Measurements from ENCODE around the gene KCNK1. TPM values are rescaled to one million over a fixed set of nuclear protein-coding genes. Genes with fewer than 3 reads are reported as not detected.

Gene KCNK1
- total RNA-seq, 1 experiment from 2014 or later, result 39.2 TPM

DNA sequence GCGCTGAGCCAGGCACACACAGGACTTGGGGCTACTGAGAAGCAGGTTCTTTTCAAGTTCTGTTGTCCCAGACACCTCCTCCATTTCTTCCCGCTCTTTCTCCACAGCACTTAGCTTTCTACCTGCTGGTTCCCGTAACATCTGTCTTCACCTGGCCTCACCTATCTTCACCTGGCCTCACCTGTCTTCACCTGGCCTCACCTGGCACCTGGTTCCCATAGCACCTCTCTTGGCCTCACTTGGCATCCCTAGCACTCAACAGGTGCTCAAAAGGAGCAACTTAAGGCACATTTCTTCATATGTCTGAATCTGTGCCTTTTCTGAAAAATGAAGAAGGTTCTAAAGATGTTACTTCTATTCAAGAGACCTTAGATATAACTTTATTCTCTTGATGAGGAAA is 10.4 kb downstream of the KCNK1 start:
- no peak overlapping the region for H3K27ac Mint-ChIP-seq (ENCODE audit: unreplicated experiment)
- TF ChIP-seq, protein P1, sequence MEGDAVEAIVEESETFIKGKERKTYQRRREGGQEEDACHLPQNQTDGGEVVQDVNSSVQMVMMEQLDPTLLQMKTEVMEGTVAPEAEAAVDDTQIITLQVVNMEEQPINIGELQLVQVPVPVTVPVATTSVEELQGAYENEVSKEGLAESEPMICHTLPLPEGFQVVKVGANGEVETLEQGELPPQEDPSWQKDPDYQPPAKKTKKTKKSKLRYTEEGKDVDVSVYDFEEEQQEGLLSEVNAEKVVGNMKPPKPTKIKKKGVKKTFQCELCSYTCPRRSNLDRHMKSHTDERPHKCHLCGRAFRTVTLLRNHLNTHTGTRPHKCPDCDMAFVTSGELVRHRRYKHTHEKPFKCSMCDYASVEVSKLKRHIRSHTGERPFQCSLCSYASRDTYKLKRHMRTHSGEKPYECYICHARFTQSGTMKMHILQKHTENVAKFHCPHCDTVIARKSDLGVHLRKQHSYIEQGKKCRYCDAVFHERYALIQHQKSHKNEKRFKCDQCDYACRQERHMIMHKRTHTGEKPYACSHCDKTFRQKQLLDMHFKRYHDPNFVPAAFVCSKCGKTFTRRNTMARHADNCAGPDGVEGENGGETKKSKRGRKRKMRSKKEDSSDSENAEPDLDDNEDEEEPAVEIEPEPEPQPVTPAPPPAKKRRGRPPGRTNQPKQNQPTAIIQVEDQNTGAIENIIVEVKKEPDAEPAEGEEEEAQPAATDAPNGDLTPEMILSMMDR (IDR thresholded peaks at IDR 0.05; ENCODE audit: unreplicated experiment), result no peak
- H3K36me3 Mint-ChIP-seq (ENCODE audit: insufficient read depth, unreplicated experiment), result peaks cover 15% of the 10 kb centered on the region
- H3K9me3 Mint-ChIP-seq (ENCODE audit: low read depth, unreplicated experiment), result no peaks in the 10 kb centered on the region
- peaks cover 9% of the 10 kb centered on the region for H3K4me1 Mint-ChIP-seq (ENCODE audit: low read depth, unreplicated experiment)
- no peak for DNase-seq
- CTCF ChIA-PET, result no interaction called here
- H3K27me3 Mint-ChIP-seq (ENCODE audit: unreplicated experiment), result no peaks in the 10 kb centered on the region
- BruUV-seq (replicated peaks), result no TSS peak
- intact Hi-C loops (cut with micrococcal nuclease; ENCODE audit: unreplicated experiment), result no loop called here
- H3K4me3 Mint-ChIP-seq (ENCODE audit: low read depth, unreplicated experiment), result no peak overlapping the region

GRCh38 chr1:233625087-233625486 is 11.2 kb downstream of the KCNK1 start:
- intact Hi-C loops (cut with micrococcal nuclease; ENCODE audit: unreplicated experiment), result no loop called here
- no peak for DNase-seq
- Mint-ChIP-seq H3K9me3 (ENCODE audit: low read depth, unreplicated experiment) (no peaks in the 10 kb centered on the region), H3K27ac (ENCODE audit: unreplicated experiment) (no peak overlapping the region), H3K4me3 (ENCODE audit: low read depth, unreplicated experiment) (no peak overlapping the region), H3K4me1 (ENCODE audit: low read depth, unreplicated experiment) (peaks cover 9% of the 10 kb centered on the region), H3K36me3 (ENCODE audit: insufficient read depth, unreplicated experiment) (peaks cover 11% of the 10 kb centered on the region), H3K27me3 (ENCODE audit: unreplicated experiment) (no peaks in the 10 kb centered on the region)
- TF ChIP-seq, protein P1 (IDR thresholded peaks at IDR 0.05; ENCODE audit: unreplicated experiment), result no peak
- no TSS peak for BruUV-seq (replicated peaks)
- CTCF ChIA-PET, result no interaction called here

GRCh38 chr1:233625510-233625981 is 11.6 kb downstream of the KCNK1 start:
- intact Hi-C loops (cut with micrococcal nuclease; ENCODE audit: unreplicated experiment), result no loop called here
- H3K4me3 Mint-ChIP-seq (ENCODE audit: low read depth, unreplicated experiment), result no peak overlapping the region
- H3K4me1 Mint-ChIP-seq (ENCODE audit: low read depth, unreplicated experiment), result peaks cover 9% of the 10 kb centered on the region
- BruUV-seq (replicated peaks), result no TSS peak
- no peaks in the 10 kb centered on the region for H3K27me3 Mint-ChIP-seq (ENCODE audit: unreplicated experiment)
- no peak for DNase-seq
- H3K36me3 Mint-ChIP-seq (ENCODE audit: insufficient read depth, unreplicated experiment), result peaks cover 11% of the 10 kb centered on the region
- H3K9me3 Mint-ChIP-seq (ENCODE audit: low read depth, unreplicated experiment), result no peaks in the 10 kb centered on the region
- H3K27ac Mint-ChIP-seq (ENCODE audit: unreplicated experiment), result no peak overlapping the region
- CTCF ChIA-PET, result no interaction called here
- TF ChIP-seq, protein P1 (IDR thresholded peaks at IDR 0.05; ENCODE audit: unreplicated experiment), result no peak

- Mint-ChIP-seq H3K9me3 (ENCODE audit: low read depth, unreplicated experiment) (no peaks in the 10 kb centered on the region), H3K36me3 (ENCODE audit: insufficient read depth, unreplicated experiment) (peaks cover 5% of the 10 kb centered on the region), H3K27ac (ENCODE audit: unreplicated experiment) (no peak overlapping the region), H3K4me1 (ENCODE audit: low read depth, unreplicated experiment) (peaks cover 23% of the 10 kb centered on the region), H3K4me3 (ENCODE audit: low read depth, unreplicated experiment) (no peak overlapping the region), H3K27me3 (ENCODE audit: unreplicated experiment) (no peaks in the 10 kb centered on the region)
- intact Hi-C loops (cut with micrococcal nuclease; ENCODE audit: unreplicated experiment), result no loop called here
- CTCF ChIA-PET, result no interaction called here
- TF ChIP-seq, protein P1 (IDR thresholded peaks at IDR 0.05; ENCODE audit: unreplicated experiment), result no peak
- DNase-seq, result no peak
- no TSS peak for BruUV-seq (replicated peaks)
Observed at GRCh38 chr1:233627376-233627775, 13.5 kb downstream of the KCNK1 start.
